HG02678 (cell line): ENCODE results near the gene CLCA1.

Source experiments
- ATAC-seq: cut with Tn5 transposase; IDR thresholded peaks from one replicate; pipeline ENCODE4 v1.9.1; 2021; ENCODE audit warnings: mild to moderate bottlenecking, moderate library complexity; ENCODE audit not compliant: unreplicated experiment

The CLCA1 gene

GRCh38 chr1:86502125-86502646 lies 33.5 kb downstream of the CLCA1 start:
- peak; percentile 77 for ATAC-seq

- peak; percentile 40 for ATAC-seq
Measured at GRCh38 chr1:86502721-86503405, 34.1 kb downstream of the CLCA1 start.

GRCh38 chr1:86503406-86504136 lies 34.8 kb downstream of the CLCA1 start:
- ATAC-seq: no peak

GRCh38 chr1:86504137-86504479 lies 35.4 kb downstream of the CLCA1 start:
- no peak for ATAC-seq

GRCh38 chr1:86504895-86505563 lies 36.3 kb downstream of the CLCA1 start:
- no peak for ATAC-seq

GRCh38 chr1:86505564-86505902 lies 36.8 kb downstream of the CLCA1 start:
- no peak for ATAC-seq

GRCh38 chr1:86507935-86508582 lies 39.3 kb downstream of the CLCA1 start:
- peak; percentile 63 for ATAC-seq

- no peak for ATAC-seq
Measured at GRCh38 chr1:86508583-86508969, 39.8 kb downstream of the CLCA1 start.

- no peak for ATAC-seq
Measured at GRCh38 chr1:86515597-86515996, 46.9 kb downstream of the CLCA1 start.

GRCh38 chr1:86516335-86516734 lies 47.6 kb downstream of the CLCA1 start:
- ATAC-seq: no peak

- no peak for ATAC-seq
Measured at GRCh38 chr1:86517336-86517735, 48.6 kb downstream of the CLCA1 start.

GRCh38 chr1:86520789-86521521 lies 52.2 kb downstream of the CLCA1 start:
- ATAC-seq: no peak

- ATAC-seq: no peak
Measured at GRCh38 chr1:86521522-86521891, 52.8 kb downstream of the CLCA1 start.

- ATAC-seq: no peak
Measured at GRCh38 chr1:86522240-86522639, 53.5 kb downstream of the CLCA1 start.

GRCh38 chr1:86523670-86524354 lies 55.1 kb downstream of the CLCA1 start:
- no peak for ATAC-seq

- ATAC-seq: no peak
Measured at GRCh38 chr1:86527306-86527705, 58.6 kb downstream of the CLCA1 start.

GRCh38 chr1:86530211-86530845 lies 61.6 kb downstream of the CLCA1 start:
- ATAC-seq: no peak

GRCh38 chr1:86537928-86538695 lies 69.4 kb downstream of the CLCA1 start:
- ATAC-seq: no peak

GRCh38 chr1:86538775-86539174 lies 70.0 kb downstream of the CLCA1 start:
- no peak for ATAC-seq
